Gastroesophageal sphincter (tissue), 3 donors: ENCODE data around the gene FAM184B.

Experiments
- POLR2AphosphoS5 ChIP-seq: sonication (generic); formaldehyde crosslinking; IDR thresholded peaks from one replicate; pipeline ENCODE4 v1.6.1; 2017; ENCODE audit warnings: antibody characterized with exemption
- TF ChIP-seq, protein P1 (sequence below), 4 experiments: fragments of 200-600 bp in 2 of 4; fragments of 450-650 bp in 2 of 4; sonication (generic) in 1 of 4; IDR thresholded peaks; one replicate each; pipeline ENCODE4 v1.5.1; 2017 to 2019; ENCODE audit warnings: antibody characterized with exemption in 4 of 4, mild to moderate bottlenecking in 2 of 4, moderate library complexity in 2 of 4

DNA sequence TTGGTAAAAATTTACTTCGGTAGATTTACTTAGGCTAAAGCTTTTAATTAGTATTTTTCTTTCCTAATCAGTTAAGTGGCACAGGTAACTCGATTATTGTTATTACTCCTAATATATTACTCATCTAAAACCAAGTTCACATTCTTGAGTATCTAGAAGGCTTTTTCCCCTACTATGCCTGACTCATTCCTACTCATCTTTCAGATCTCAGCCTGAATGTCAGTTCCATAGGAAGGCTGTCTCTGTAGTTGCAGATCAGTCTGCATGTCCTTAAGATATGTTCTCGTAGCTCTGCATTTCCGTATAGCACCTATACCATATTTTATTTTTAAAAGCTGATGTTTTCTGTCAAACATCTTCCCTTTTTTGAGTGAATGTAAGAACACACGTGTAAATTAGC lies 5.9 kb upstream of the FAM184B start:
- TF ChIP-seq, protein P1, sequence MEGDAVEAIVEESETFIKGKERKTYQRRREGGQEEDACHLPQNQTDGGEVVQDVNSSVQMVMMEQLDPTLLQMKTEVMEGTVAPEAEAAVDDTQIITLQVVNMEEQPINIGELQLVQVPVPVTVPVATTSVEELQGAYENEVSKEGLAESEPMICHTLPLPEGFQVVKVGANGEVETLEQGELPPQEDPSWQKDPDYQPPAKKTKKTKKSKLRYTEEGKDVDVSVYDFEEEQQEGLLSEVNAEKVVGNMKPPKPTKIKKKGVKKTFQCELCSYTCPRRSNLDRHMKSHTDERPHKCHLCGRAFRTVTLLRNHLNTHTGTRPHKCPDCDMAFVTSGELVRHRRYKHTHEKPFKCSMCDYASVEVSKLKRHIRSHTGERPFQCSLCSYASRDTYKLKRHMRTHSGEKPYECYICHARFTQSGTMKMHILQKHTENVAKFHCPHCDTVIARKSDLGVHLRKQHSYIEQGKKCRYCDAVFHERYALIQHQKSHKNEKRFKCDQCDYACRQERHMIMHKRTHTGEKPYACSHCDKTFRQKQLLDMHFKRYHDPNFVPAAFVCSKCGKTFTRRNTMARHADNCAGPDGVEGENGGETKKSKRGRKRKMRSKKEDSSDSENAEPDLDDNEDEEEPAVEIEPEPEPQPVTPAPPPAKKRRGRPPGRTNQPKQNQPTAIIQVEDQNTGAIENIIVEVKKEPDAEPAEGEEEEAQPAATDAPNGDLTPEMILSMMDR (IDR thresholded peaks at IDR 0.05): no peak
- TF ChIP-seq POLR2AphosphoS5: no peak
